ENCODE results near the gene ZNF91. TPM values are rescaled to one million over a fixed set of nuclear protein-coding genes. Genes with fewer than 3 reads are reported as not detected.
"Not testable (repeated sequence)": the region's sequence is repeated elsewhere in the genome, so short reads cannot be mapped to it uniquely, and the experiment has no call there.

ZNF91 gene
- total RNA-seq (2014; rRNA removed; shearing (Covaris generic)), result 10.8 and 12.1 TPM in 2 replicates
- 8.9 and 9.1 TPM in 2 replicates for polyA plus RNA-seq (2015; cell fraction: cytosol; rRNA removed)
- polyA plus RNA-seq (2015; cell fraction: nucleus; rRNA removed), result 26.0 and 29.0 TPM in 2 replicates

- peak; percentile 94 for DNase-seq (ENCODE audit: low read depth)
These were observed at the start of gene ZNF91 for GRCh38 chr19:23395041-23395721. Gene ZNF91, minus strand, starts transcription at chr19:23395471. Its CDS starts 117 bp downstream, at chr19:23395354.

GRCh38 chr19:23440791-23441190 is 45.5 kb upstream of the ZNF91 start:
- no peak for DNase-seq (ENCODE audit: low read depth)

GRCh38 chr19:23440207-23440606 is 44.9 kb upstream of the ZNF91 start:
- no peak for DNase-seq (ENCODE audit: low read depth)

GRCh38 chr19:23439623-23440022 is 44.4 kb upstream of the ZNF91 start:
- no peak for DNase-seq (ENCODE audit: low read depth)

GRCh38 chr19:23437901-23438300 is 42.6 kb upstream of the ZNF91 start:
- peak; percentile 25 for DNase-seq (ENCODE audit: low read depth)

GRCh38 chr19:23436944-23437343 is 41.7 kb upstream of the ZNF91 start:
- DNase-seq (ENCODE audit: low read depth), result no peak

GRCh38 chr19:23436318-23436717 is 41.0 kb upstream of the ZNF91 start:
- no peak for DNase-seq (ENCODE audit: low read depth)

- DNase-seq (ENCODE audit: low read depth), result no peak
These were observed 25.6 kb upstream of the ZNF91 start for GRCh38 chr19:23420824-23421223.

GRCh38 chr19:23419261-23419660 is 24.0 kb upstream of the ZNF91 start:
- not testable (repeated sequence) for DNase-seq (ENCODE audit: low read depth)

GRCh38 chr19:23415561-23416191 is 20.4 kb upstream of the ZNF91 start:
- DNase-seq (ENCODE audit: low read depth), result peak; percentile 48

GRCh38 chr19:23415034-23415433 is 19.8 kb upstream of the ZNF91 start:
- DNase-seq (ENCODE audit: low read depth), result no peak

- DNase-seq (ENCODE audit: low read depth), result no peak
These were observed 14.9 kb upstream of the ZNF91 start for GRCh38 chr19:23410155-23410554.

GRCh38 chr19:23409392-23410048 is 14.2 kb upstream of the ZNF91 start:
- no peak for DNase-seq (ENCODE audit: low read depth)

- DNase-seq (ENCODE audit: low read depth), result no peak
These were observed 12.4 kb upstream of the ZNF91 start for GRCh38 chr19:23407616-23408133.

- no peak for DNase-seq (ENCODE audit: low read depth)
These were observed 11.4 kb upstream of the ZNF91 start for GRCh38 chr19:23406721-23407120.

GRCh38 chr19:23406091-23406490 is 10.8 kb upstream of the ZNF91 start:
- no peak for DNase-seq (ENCODE audit: low read depth)

GRCh38 chr19:23404676-23405075 is 9.4 kb upstream of the ZNF91 start:
- no peak for DNase-seq (ENCODE audit: low read depth)

- DNase-seq (ENCODE audit: low read depth), result no peak
These were observed 8.5 kb upstream of the ZNF91 start for GRCh38 chr19:23403581-23404324.

GRCh38 chr19:23403052-23403451 is 7.8 kb upstream of the ZNF91 start:
- DNase-seq (ENCODE audit: low read depth), result no peak

GRCh38 chr19:23402388-23402787 is 7.1 kb upstream of the ZNF91 start:
- no peak for DNase-seq (ENCODE audit: low read depth)

GRCh38 chr19:23401086-23401610 is 5.9 kb upstream of the ZNF91 start:
- no peak for DNase-seq (ENCODE audit: low read depth)
